SH-SY5Y (cell line): Measurements from ENCODE around the gene STRIP2.

Experiments
- GATA2 ChIP-seq: IDR thresholded peaks from 2 replicates; pipeline ENCODE4 v1.6.1; 2011; ENCODE audit warnings: mild to moderate bottlenecking, low read depth, low read length
- GATA3 ChIP-seq: IDR thresholded peaks from 2 replicates; pipeline ENCODE4 v1.6.1; 2011; ENCODE audit warnings: low read depth, mild to moderate bottlenecking, low read length, moderate library complexity

GRCh38 chr7:129426482-129426881 is 7.8 kb upstream of the STRIP2 start:
- TF ChIP-seq GATA2: no peak
- no peak for TF ChIP-seq GATA3
